HT-29 (cell line): Measurements from ENCODE around the gene FIP1L1. TPM values are rescaled to one million over a fixed set of nuclear protein-coding genes. Genes with fewer than 3 reads are reported as not detected.

Source experiments
- DNase-seq: peaks from one replicate; pipeline ENCODE4 v3.0.0-alpha.2; 2015; ENCODE audit warnings: low spot score
- total RNA-seq: library from RNA; depleted of rRNA; stranded (reverse); fragments of >200 nt; shearing (Covaris generic); gene quantifications from 2 replicates; pipeline ENCODE4 v1.2.3, GENCODE V29; 2014

Gene FIP1L1
- total RNA-seq, 1 experiment from 2014 or later, result 34.6 TPM

DNA sequence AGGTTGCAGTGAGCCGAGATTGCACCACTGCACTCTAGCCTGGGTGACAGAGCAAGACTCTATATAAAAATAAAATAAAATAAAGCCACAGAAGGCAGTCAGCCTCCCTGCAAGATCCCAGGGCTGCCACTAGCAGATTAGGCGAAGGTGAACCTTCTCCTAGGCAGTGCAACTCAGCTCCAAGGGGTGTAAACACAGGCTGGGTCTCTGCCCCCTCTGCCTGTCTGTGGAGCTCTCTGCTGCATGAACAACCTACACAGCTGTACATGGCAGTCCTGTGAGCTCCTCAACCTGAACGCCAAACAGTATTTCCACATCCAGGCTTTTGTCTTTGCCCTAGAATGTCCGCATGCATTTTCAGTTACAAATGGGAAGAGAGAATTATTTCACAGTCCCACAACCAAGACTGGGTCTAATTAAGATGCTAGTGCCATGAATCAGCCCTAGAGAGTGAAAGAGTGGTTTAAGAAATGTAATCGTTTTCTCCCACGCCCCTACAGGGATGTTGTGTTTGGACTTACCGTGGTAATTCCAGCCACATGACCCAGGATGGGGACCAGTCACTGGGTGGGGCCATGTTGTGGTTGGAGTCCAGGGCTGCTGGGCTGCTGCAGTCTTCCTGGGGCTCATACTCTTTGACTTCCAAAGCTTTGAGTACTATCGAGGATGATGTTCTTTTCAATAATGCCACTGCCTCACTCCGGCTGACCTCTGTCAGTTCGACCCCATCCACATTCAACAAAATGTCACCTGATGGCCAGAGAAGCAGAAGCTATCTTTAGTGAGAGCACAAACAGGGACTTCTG, 99.0 kb downstream of the FIP1L1 start:
- DNase-seq, result no peak

GRCh38 chr4:53477038-53477565, 99.7 kb downstream of the FIP1L1 start:
- DNase-seq, result no peak

DNA sequence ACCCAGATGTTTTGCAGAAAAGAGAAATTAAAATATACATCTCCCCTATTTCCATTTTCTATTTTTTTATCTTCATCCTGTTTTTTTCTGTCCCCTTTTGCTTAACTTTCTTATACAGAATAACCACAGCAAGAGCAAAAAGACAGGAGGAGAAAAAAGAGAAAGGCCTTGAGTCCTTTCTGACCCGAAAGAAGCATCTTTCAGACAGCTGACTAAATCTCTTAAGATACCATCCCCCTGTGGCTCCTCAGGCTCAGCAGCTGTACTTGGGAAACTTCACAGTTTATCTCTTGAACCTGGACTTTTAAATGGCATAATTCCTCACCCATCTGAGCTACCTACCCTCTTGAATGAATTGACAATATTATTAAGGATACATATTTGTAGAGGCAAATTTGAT, 100.2 kb downstream of the FIP1L1 start:
- no peak for DNase-seq

- no peak for DNase-seq
These were observed 101.4 kb downstream of the FIP1L1 start for GRCh38 chr4:53478671-53479456.

GRCh38 chr4:53479736-53480525, 102.5 kb downstream of the FIP1L1 start:
- DNase-seq, result no peak

- no peak for DNase-seq
These were observed 103.5 kb downstream of the FIP1L1 start for GRCh38 chr4:53480909-53481308.

DNA sequence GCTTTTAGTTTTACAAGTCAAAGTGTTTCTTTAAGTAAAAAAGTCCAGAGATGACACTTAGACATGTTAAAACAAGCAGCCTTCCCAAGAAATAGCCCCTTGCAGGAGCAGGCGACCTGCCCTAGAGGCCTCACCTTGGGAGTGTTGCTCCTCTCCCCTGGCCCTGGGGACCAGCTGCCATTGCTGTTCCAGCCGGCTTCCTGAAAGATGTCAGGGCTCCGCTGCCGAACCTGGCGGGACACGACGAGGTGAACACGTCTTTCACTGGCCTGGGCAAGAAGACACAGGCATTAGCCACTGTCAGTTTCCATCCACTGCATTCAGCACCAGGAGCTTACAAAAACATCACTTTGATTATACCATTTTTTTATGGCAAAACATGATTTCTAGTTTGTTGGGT, 104.1 kb downstream of the FIP1L1 start:
- no peak for DNase-seq

DNA sequence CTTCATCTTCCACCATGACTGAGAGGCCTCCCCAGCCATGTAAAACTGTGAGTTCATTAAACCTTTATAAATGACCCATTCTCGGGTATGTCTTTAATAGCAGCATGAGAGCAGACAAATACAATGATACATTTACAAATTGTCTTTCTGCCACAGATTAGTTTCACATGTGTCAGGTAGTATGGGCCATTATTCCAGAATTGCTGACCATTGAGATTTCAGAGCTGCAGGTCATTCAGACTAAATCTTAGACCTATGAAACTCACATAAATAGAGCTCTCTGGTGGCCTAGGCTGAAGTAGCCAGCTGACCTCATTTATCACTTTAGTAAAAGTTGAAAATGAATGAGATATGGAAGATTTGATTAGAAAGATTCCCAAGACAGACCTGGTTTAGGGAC, 105.8 kb downstream of the FIP1L1 start:
- DNase-seq, result no peak

- no peak for DNase-seq
These were observed 107.6 kb downstream of the FIP1L1 start for GRCh38 chr4:53484911-53485657.

GRCh38 chr4:53485658-53486040, 108.2 kb downstream of the FIP1L1 start:
- no peak for DNase-seq

DNA sequence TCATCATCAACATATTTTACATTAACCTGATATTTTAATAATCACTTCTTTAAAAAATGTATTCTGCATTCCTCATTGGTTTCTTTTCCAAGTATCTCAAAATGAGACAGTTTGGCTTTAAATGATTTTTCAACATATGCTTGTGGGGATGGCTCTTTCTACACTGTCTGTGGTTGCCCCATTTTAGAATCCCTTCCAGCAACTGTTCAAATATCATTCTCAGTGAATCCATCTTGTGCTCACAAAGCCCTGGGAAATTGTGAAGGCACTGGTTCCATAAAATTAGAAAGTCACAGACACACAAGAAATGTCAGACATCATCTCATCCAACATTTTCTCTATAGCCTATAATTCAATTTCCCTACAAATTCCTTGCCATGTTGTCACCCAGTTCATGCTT, 110.3 kb downstream of the FIP1L1 start:
- no peak for DNase-seq

- no peak for DNase-seq
These were observed 111.9 kb downstream of the FIP1L1 start for GRCh38 chr4:53489279-53489889.

GRCh38 chr4:53490161-53490956, 112.9 kb downstream of the FIP1L1 start:
- no peak for DNase-seq

GRCh38 chr4:53490965-53491622, 113.7 kb downstream of the FIP1L1 start:
- peak; percentile 60 for DNase-seq

- DNase-seq, result no peak
These were observed 117.4 kb downstream of the FIP1L1 start for GRCh38 chr4:53494851-53495250.

GRCh38 chr4:53497487-53498244, 120.2 kb downstream of the FIP1L1 start:
- DNase-seq, result no peak

- DNase-seq, result no peak
These were observed 121.3 kb downstream of the FIP1L1 start for GRCh38 chr4:53498706-53499105.

DNA sequence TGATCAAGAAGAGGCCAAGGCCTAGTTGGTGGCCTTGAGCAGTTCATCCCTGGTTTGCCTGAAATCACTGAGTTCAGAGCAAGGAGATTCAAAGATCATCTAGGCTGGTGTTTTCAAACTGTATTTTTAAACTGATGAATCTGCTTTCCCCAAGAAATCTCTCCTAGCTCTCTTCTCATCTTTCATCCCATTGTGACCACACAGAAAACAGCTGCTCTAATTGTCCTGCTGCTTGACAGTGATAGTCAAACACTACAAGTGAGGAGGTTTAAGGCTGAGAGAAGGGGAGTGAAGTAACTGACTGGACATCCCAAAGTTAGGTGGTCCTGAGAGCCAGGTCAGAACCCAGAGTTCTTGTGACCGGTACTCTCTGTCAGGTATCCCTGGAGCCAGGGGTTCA, 122.3 kb downstream of the FIP1L1 start:
- no peak for DNase-seq

DNA sequence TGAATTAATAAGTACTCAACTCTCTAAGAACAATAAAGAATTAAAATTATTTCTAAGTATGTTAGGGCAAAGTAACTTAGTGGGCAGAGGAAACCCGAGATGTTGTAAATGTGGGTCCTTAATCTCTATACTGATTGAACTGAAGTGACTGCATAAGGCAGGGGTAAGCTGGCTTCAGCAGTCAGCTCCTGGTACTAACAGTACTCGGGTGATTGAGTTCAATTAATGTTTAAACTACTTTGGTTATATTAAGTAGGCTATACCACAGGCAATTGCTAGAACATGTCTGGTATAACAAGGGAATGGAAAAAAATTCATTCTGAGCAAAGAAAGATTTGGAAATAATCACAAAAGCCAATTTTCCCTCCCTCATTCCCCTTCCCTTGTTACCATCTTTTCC, 123.1 kb downstream of the FIP1L1 start:
- no peak for DNase-seq
